ENCODE measurements around the gene NAV3. TPM values are rescaled to one million over a fixed set of nuclear protein-coding genes. Genes with fewer than 3 reads are reported as not detected.

Gene NAV3
- total RNA-seq, 1 donor from 2014 or later, result 11.4 TPM

GRCh38 chr12:78236264-78236663 lies 405.6 kb downstream of the NAV3 start:
- no peak overlapping the region for H3K4me3 ChIP-seq
- DNase-seq (ENCODE audit: low spot score), result no peak
- no peak overlapping the region for H2AFZ ChIP-seq (replicated peaks)
- H3K27ac Mint-ChIP-seq, result no peak overlapping the region
- no peaks in the 10 kb centered on the region for H3K79me2 ChIP-seq (ENCODE audit: low read depth)
- H3K4me1 ChIP-seq, result peaks cover 24% of the 10 kb centered on the region
- H3F3A ChIP-seq (ENCODE audit: low read depth), result peaks cover 8% of the 10 kb centered on the region
- H3K9ac ChIP-seq, result no peak overlapping the region
- H3K9me3 Mint-ChIP-seq, result no peaks in the 10 kb centered on the region
- H3K9me3 ChIP-seq (ENCODE audit: low read depth), result no peaks in the 10 kb centered on the region
- H3K36me3 ChIP-seq, result no peaks in the 10 kb centered on the region
- no peak overlapping the region for H3K4me2 ChIP-seq
- TF ChIP-seq CTCF (IDR thresholded peaks at IDR 0.05), result no peak
- TF ChIP-seq EZH2 (IDR thresholded peaks at IDR 0.05), result no peak
- H3K4me3 Mint-ChIP-seq, result no peak overlapping the region
- H3K4me1 Mint-ChIP-seq, result peaks cover 12% of the 10 kb centered on the region
- H4K20me1 ChIP-seq (ENCODE audit: low read depth), result no peaks in the 10 kb centered on the region
- H3K27me3 Mint-ChIP-seq (ENCODE audit: insufficient read depth, low read depth), result peaks cover under 1% of the 10 kb centered on the region
- H3K27me3 ChIP-seq, result no peaks in the 10 kb centered on the region
- no peak overlapping the region for H3K27ac ChIP-seq
- H3K36me3 Mint-ChIP-seq, result no peaks in the 10 kb centered on the region

- Histone ChIP-seq H3K9me3 (ENCODE audit: low read depth) (no peaks in the 10 kb centered on the region), H3K79me2 (ENCODE audit: low read depth) (no peaks in the 10 kb centered on the region), H3F3A (ENCODE audit: low read depth) (peaks cover 12% of the 10 kb centered on the region), H2AFZ (replicated peaks) (no peak overlapping the region), H3K36me3 (no peaks in the 10 kb centered on the region), H3K4me1 (peaks cover 22% of the 10 kb centered on the region), H3K4me2 (no peak overlapping the region), H3K4me3 (no peak overlapping the region), H3K9ac (no peak overlapping the region), H3K27me3 (no peaks in the 10 kb centered on the region), H3K27ac (no peak overlapping the region), H4K20me1 (ENCODE audit: low read depth) (no peaks in the 10 kb centered on the region)
- Mint-ChIP-seq H3K4me3 (no peak overlapping the region), H3K9me3 (no peaks in the 10 kb centered on the region), H3K27ac (no peak overlapping the region), H3K27me3 (ENCODE audit: insufficient read depth, low read depth) (peaks cover 2% of the 10 kb centered on the region), H3K4me1 (peaks cover 14% of the 10 kb centered on the region), H3K36me3 (no peaks in the 10 kb centered on the region)
- no peak for DNase-seq (ENCODE audit: low spot score)
- TF ChIP-seq CTCF (IDR thresholded peaks at IDR 0.05) (no peak), EZH2 (IDR thresholded peaks at IDR 0.05) (no peak), EZH2phosphoT487 (IDR thresholded peaks at IDR 0.05) (no peak)
Observed at GRCh38 chr12:78239544-78239943, 408.9 kb downstream of the NAV3 start.

- H3K4me1 ChIP-seq, result peaks cover 30% of the 10 kb centered on the region
- H3K4me3 ChIP-seq, result no peak overlapping the region
- H3K4me2 ChIP-seq, result peak overlapping the region; percentile 26
- Mint-ChIP-seq H3K27ac (no peak overlapping the region), H3K9me3 (no peaks in the 10 kb centered on the region), H3K4me1 (peaks cover 19% of the 10 kb centered on the region), H3K36me3 (no peaks in the 10 kb centered on the region), H3K27me3 (ENCODE audit: insufficient read depth, low read depth) (peaks cover 2% of the 10 kb centered on the region), H3K4me3 (no peak overlapping the region)
- H3K27ac ChIP-seq, result no peak overlapping the region
- H3K9ac ChIP-seq, result no peak overlapping the region
- TF ChIP-seq EZH2 (IDR thresholded peaks at IDR 0.05) (no peak), EZH2phosphoT487 (IDR thresholded peaks at IDR 0.05) (peak; percentile 90)
- H3K36me3 ChIP-seq, result no peaks in the 10 kb centered on the region
- H2AFZ ChIP-seq (replicated peaks), result no peak overlapping the region
- DNase-seq (ENCODE audit: low spot score), result peak; percentile 58
- H3K9me3 ChIP-seq (ENCODE audit: low read depth), result no peaks in the 10 kb centered on the region
- no peaks in the 10 kb centered on the region for H3K27me3 ChIP-seq
- H3K79me2 ChIP-seq (ENCODE audit: low read depth), result no peaks in the 10 kb centered on the region
- H4K20me1 ChIP-seq (ENCODE audit: low read depth), result no peaks in the 10 kb centered on the region
- H3F3A ChIP-seq (ENCODE audit: low read depth), result peaks cover 12% of the 10 kb centered on the region
Observed at GRCh38 chr12:78240827-78241226, 410.1 kb downstream of the NAV3 start.

- Histone ChIP-seq H3K4me3 (no peak overlapping the region), H3K4me1 (peaks cover 30% of the 10 kb centered on the region), H3F3A (ENCODE audit: low read depth) (peaks cover 12% of the 10 kb centered on the region), H4K20me1 (ENCODE audit: low read depth) (no peaks in the 10 kb centered on the region), H3K27me3 (no peaks in the 10 kb centered on the region), H3K79me2 (ENCODE audit: low read depth) (no peaks in the 10 kb centered on the region), H3K9ac (no peak overlapping the region), H2AFZ (replicated peaks) (no peak overlapping the region), H3K36me3 (no peaks in the 10 kb centered on the region), H3K27ac (no peak overlapping the region), H3K4me2 (peak overlapping the region; percentile 26), H3K9me3 (ENCODE audit: low read depth) (no peaks in the 10 kb centered on the region)
- TF ChIP-seq CTCF (IDR thresholded peaks at IDR 0.05) (no peak), EZH2phosphoT487 (IDR thresholded peaks at IDR 0.05) (no peak), EZH2 (IDR thresholded peaks at IDR 0.05) (no peak)
- no peak overlapping the region for H3K27ac Mint-ChIP-seq
- H3K27me3 Mint-ChIP-seq (ENCODE audit: insufficient read depth, low read depth), result peaks cover 2% of the 10 kb centered on the region
- H3K4me1 Mint-ChIP-seq, result peaks cover 19% of the 10 kb centered on the region
- H3K4me3 Mint-ChIP-seq, result no peak overlapping the region
- no peaks in the 10 kb centered on the region for H3K9me3 Mint-ChIP-seq
- peak; percentile 30 for DNase-seq (ENCODE audit: low spot score)
- H3K36me3 Mint-ChIP-seq, result no peaks in the 10 kb centered on the region
Observed at GRCh38 chr12:78241446-78241845, 410.8 kb downstream of the NAV3 start.

Measured in neural progenitor cell (in vitro differentiated cells).